GM12878 (cell line): ENCODE data around the gene FANCD2. TPM values are rescaled to one million over a fixed set of nuclear protein-coding genes. Genes with fewer than 3 reads are reported as not detected.
"Not testable (repeated sequence)": the region's sequence is repeated elsewhere in the genome, so short reads cannot be mapped to it uniquely, and the experiment has no call there.

Experiments
- ATAC-seq: fragments of 200-7000 bp; cut with Tn5 transposase; 3 replicates; pipeline ENCODE4 v1.9.1; 2020; ENCODE audit warnings: mild to moderate bottlenecking, moderate library complexity
- BruUV-seq: library from RNA; stranded (reverse); fragments of 400-500 nt; replicated peaks from 2 replicates; lab custom pipeline; 2021; lab: Mats Ljungman, UMichigan
- CTCF ChIA-PET: fragments of 300-600 bp; sonication (Branson Sonifier 250); formaldehyde crosslinking; extraction: SDS; loops from one replicate; lab custom pipeline; 2021; ENCODE audit warnings: inconsistent platforms; lab: Yijun Ruan, JAX
- POLR2A ChIA-PET: fragments of 350-600 bp; formaldehyde crosslinking; extraction: SDS; loops from one replicate; lab custom pipeline; 2021; ENCODE audit warnings: inconsistent platforms; lab: Charles Lee
- RAD21 ChIA-PET: fragments of 300-600 bp; sonication (Branson Sonifier 250); formaldehyde crosslinking; loops from one replicate; lab custom pipeline; 2023; ENCODE audit warnings: antibody characterized with exemption; ENCODE audit not compliant: unreplicated experiment; lab: Charles Lee
- SMC1A ChIA-PET: fragments of 300-600 bp; sonication (Branson Sonifier 250); formaldehyde crosslinking; loops from one replicate; lab custom pipeline; 2023; ENCODE audit not compliant: unreplicated experiment, uncharacterized antibody; lab: Charles Lee
- DNase-seq: peaks from one replicate; pipeline ENCODE4 v3.0.0-alpha.2; 2011; ENCODE audit warnings: low read depth, low spot score
- FAIRE-seq: peaks from 3 replicates; lab custom pipeline; 2011; peaks lifted over from hg19 to GRCh38; lab: Jason Lieb, UNC
- H2AFZ ChIP-seq: 2 replicates; pipeline ENCODE4 v1.6.0; 2011; ENCODE audit warnings: low read depth, low read length, control low read depth; ENCODE audit not compliant: control insufficient read depth
- H3K27ac ChIP-seq: 2 replicates; pipeline ENCODE4 v1.5.1; 2011; ENCODE audit warnings: control low read depth; ENCODE audit not compliant: control insufficient read depth, insufficient read depth
- H3K27me3 ChIP-seq, 2 experiments: replicated peaks in 1 of 2; 2 replicates each; pipeline versions ENCODE4 v1.6.0 to v1.6.1; 2011; ENCODE audit warnings: low read length in 1 of 2; ENCODE audit not compliant: control insufficient read depth in 2 of 2, insufficient read depth in 2 of 2
- H3K36me3 ChIP-seq, 2 experiments: 2 replicates each; pipeline ENCODE4 v1.5.1; 2011; ENCODE audit warnings: low read length in 1 of 2; ENCODE audit not compliant: control insufficient read depth in 2 of 2, insufficient read depth in 2 of 2
- H3K4me1 ChIP-seq: 2 replicates; pipeline ENCODE4 v1.6.1; 2011; ENCODE audit warnings: mild to moderate bottlenecking, low read length, moderate library complexity, mixed read lengths; ENCODE audit not compliant: control insufficient read depth, insufficient read depth
- H3K4me2 ChIP-seq: 2 replicates; pipeline ENCODE4 v1.6.0; 2011; ENCODE audit warnings: control low read depth; ENCODE audit not compliant: control insufficient read depth, insufficient read depth
- H3K4me3 ChIP-seq: fragments of 200-600 bp; sonication (generic); 2 replicates; pipeline ENCODE4 v1.5.1; 2016
- H3K79me2 ChIP-seq: 2 replicates; pipeline ENCODE4 v1.6.0; 2011; ENCODE audit warnings: low read length; ENCODE audit not compliant: control insufficient read depth, insufficient read depth
- H3K9ac ChIP-seq: 2 replicates; pipeline ENCODE4 v1.8.0; 2011; ENCODE audit warnings: low read length, control low read depth, mixed read lengths; ENCODE audit not compliant: control insufficient read depth, insufficient read depth
- H3K9me3 ChIP-seq: replicated peaks from 3 replicates; pipeline ENCODE4 v1.5.1; 2011; ENCODE audit warnings: mild to moderate bottlenecking, low read length; ENCODE audit not compliant: control insufficient read depth, insufficient read depth
- H4K20me1 ChIP-seq: 2 replicates; pipeline ENCODE4 v1.6.0; 2011; ENCODE audit not compliant: control insufficient read depth, insufficient read depth
- WGBS: methylation state at CpG from one replicate; pipeline ENCODE4 v1.1.6; 2016; ENCODE audit warnings: low lambda C conversion rate; ENCODE audit not compliant: insufficient replicate concordance, insufficient coverage; ENCODE audit errors: missing lambda C conversion rate; 5-methylcytosine and 5-hydroxymethylcytosine counted together
- in situ Hi-C: fragments of 300-500 bp; cut with MboI; formaldehyde crosslinking; loops from 9 replicates; pipeline ENCODE4 v1.14.3; 2018; ENCODE audit warnings: mixed read lengths
- intact Hi-C: fragments of 100-400 bp; cut with micrococcal nuclease; formaldehyde crosslinking; loops from one replicate; pipeline ENCODE4 v1.14.2; 2022; ENCODE audit not compliant: unreplicated experiment
- polyA plus RNA-seq, 11 experiments: library from polyadenylated mRNA; depleted of rRNA in 4 of 11; unstranded in 6 of 11; stranded (reverse) in 5 of 11; fragments of >200 nt; fragmentation: Nextera tagmentation in 4 of 11; fragmentation: Illumina TruSeq in 1 of 11; extraction: Ambion mirVana in 4 of 11; extraction: Trizol in 1 of 11; gene quantifications; 1 replicate in 1 of 11; 2 replicates in 10 of 11; pipeline versions ENCODE4 v1.2.1 to v1.2.3, GENCODE V29; 2011 to 2016; ENCODE audit warnings: inconsistent platforms in 2 of 11, missing spikeins in 2 of 11, low read depth in 1 of 11
- total RNA-seq, 4 experiments: library from RNA; depleted of rRNA in 3 of 4; stranded (reverse); fragments of >200 nt in 3 of 4; fragmentation: Illumina TruSeq in 1 of 4; extraction: Trizol in 1 of 4; gene quantifications; 2 replicates each; pipeline versions ENCODE4 v1.2.1 to v1.2.3, GENCODE V29; 2013 to 2021
- TF ChIP-seq, protein P1 (sequence below): IDR thresholded peaks from 2 replicates; pipeline ENCODE4 v1.6.1; 2011; ENCODE audit warnings: low read depth, low read length, improper control_type of control experiment, borderline replicate concordance
- TF ChIP-seq, protein P2 (sequence below): fragments of 450-650 bp; IDR thresholded peaks from 2 replicates; pipeline ENCODE4 v1.6.1; 2016; ENCODE audit warnings: mild to moderate bottlenecking, moderate library complexity, borderline replicate concordance

Gene FANCD2
- total and polyA plus RNA-seq, 10 of the 15 experiments (the other 5 are each of a cell fraction or from before 2014, with no cell fraction given), result 37.9 to 72.8 (median 56.2) TPM

DNA sequence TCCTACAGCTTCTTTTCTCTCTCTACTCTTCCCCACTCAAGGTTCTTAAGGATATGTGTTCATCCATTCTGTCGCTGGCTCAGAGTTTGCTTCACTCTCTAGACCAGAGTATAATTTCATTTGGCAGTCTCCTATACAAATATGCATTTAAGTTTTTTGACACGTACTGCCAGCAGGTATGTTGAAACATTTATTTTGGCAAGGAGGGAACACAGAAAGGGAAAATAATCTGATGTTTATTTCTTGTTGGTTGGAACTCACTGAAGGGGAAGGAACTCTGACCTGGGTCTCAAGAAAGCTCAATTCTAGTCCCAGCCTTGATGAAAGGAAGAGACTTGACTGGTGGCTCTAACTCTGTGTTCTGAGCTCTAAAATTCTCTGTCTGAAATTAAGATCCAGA, 21.6 kb downstream of the FANCD2 start (continued):
- TF ChIP-seq, protein P1, sequence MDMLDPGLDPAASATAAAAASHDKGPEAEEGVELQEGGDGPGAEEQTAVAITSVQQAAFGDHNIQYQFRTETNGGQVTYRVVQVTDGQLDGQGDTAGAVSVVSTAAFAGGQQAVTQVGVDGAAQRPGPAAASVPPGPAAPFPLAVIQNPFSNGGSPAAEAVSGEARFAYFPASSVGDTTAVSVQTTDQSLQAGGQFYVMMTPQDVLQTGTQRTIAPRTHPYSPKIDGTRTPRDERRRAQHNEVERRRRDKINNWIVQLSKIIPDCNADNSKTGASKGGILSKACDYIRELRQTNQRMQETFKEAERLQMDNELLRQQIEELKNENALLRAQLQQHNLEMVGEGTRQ, result no peak
- TF ChIP-seq, protein P2, sequence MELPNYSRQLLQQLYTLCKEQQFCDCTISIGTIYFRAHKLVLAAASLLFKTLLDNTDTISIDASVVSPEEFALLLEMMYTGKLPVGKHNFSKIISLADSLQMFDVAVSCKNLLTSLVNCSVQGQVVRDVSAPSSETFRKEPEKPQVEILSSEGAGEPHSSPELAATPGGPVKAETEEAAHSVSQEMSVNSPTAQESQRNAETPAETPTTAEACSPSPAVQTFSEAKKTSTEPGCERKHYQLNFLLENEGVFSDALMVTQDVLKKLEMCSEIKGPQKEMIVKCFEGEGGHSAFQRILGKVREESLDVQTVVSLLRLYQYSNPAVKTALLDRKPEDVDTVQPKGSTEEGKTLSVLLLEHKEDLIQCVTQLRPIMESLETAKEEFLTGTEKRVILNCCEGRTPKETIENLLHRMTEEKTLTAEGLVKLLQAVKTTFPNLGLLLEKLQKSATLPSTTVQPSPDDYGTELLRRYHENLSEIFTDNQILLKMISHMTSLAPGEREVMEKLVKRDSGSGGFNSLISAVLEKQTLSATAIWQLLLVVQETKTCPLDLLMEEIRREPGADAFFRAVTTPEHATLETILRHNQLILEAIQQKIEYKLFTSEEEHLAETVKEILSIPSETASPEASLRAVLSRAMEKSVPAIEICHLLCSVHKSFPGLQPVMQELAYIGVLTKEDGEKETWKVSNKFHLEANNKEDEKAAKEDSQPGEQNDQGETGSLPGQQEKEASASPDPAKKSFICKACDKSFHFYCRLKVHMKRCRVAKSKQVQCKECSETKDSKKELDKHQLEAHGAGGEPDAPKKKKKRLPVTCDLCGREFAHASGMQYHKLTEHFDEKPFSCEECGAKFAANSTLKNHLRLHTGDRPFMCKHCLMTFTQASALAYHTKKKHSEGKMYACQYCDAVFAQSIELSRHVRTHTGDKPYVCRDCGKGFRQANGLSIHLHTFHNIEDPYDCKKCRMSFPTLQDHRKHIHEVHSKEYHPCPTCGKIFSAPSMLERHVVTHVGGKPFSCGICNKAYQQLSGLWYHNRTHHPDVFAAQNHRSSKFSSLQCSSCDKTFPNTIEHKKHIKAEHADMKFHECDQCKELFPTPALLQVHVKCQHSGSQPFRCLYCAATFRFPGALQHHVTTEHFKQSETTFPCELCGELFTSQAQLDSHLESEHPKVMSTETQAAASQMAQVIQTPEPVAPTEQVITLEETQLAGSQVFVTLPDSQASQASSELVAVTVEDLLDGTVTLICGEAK, result no peak

DNA sequence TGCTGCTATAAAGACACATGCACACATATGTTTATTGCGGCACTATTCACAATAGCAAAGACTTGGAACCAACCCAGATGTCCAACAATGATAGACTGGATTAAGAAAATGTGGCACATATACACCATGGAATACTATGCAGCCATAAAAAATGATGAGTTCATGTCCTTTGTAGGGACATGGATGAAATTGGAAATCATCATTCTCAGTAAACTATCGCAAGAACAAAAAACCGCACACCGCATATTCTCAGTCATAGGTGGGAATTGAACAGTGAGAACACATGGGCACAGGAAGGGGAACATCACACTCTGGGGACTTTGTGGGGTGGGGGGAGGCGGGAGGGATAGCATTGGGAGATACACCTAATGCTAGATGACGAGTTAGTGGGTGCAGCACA, 26.8 kb downstream of the FANCD2 start:
- H4K20me1 ChIP-seq, H3K79me2 ChIP-seq, SMC1A ChIA-PET, CTCF ChIA-PET, H3K27me3 ChIP-seq, H3K4me2 ChIP-seq, in situ Hi-C loops, DNase-seq, H2AFZ ChIP-seq, H3K4me1 ChIP-seq, RAD21 ChIA-PET, intact Hi-C loops, BruUV-seq, H3K9ac ChIP-seq, ATAC-seq, POLR2A ChIA-PET, H3K4me3 ChIP-seq, H3K36me3 ChIP-seq, H3K27ac ChIP-seq, H3K9me3 ChIP-seq, FAIRE-seq: not testable (repeated sequence)
- WGBS, result 98% methylated on average over 4 of the region's 6 CpGs
